PC-9 (cell line): ENCODE measurements around the gene GSTCD. TPM values are rescaled to one million over a fixed set of nuclear protein-coding genes. Genes with fewer than 3 reads are reported as not detected.
A peak's percentile ranks its signal among the peaks of the same experiment; 100 is the strongest.

Source experiments
- BruUV-seq: library from RNA; stranded (reverse); fragments of 400-500 nt; replicated peaks from 2 replicates; lab custom pipeline; 2021; lab: Mats Ljungman, UMichigan
- CTCF ChIA-PET: fragments of 300-600 bp; sonication (Branson Sonifier 250); formaldehyde crosslinking; loops from one replicate; lab custom pipeline; 2022; ENCODE audit warnings: antibody characterized with exemption; lab: Charles Lee
- POLR2A ChIA-PET: fragments of 300-600 bp; sonication (Branson Sonifier 250); formaldehyde crosslinking; loops from one replicate; lab custom pipeline; 2022; ENCODE audit warnings: antibody characterized with exemption; ENCODE audit not compliant: unreplicated experiment; lab: Charles Lee
- DNase-seq, 2 experiments: peaks; one replicate each; pipeline versions ENCODE4 v3.0.0 to v3.0.0-alpha.2; 2015 to 2022; ENCODE audit warnings: mixed read lengths in 1 of 2
- H2AFZ ChIP-seq: fragments of 200-600 bp; sonication (generic); 2 replicates; pipeline ENCODE4 v1.8.1; 2017; ENCODE audit warnings: antibody characterized with exemption
- H3F3A ChIP-seq: fragments of 200-600 bp; sonication (generic); 2 replicates; pipeline ENCODE4 v1.8.1; 2017; ENCODE audit warnings: antibody characterized with exemption, mild to moderate bottlenecking, low read depth; ENCODE audit not compliant: insufficient read depth
- H3K27ac ChIP-seq: fragments of 200-600 bp; sonication (generic); 2 replicates; pipeline ENCODE4 v1.6.1; 2016; ENCODE audit warnings: mixed run types
- H3K27me3 ChIP-seq: fragments of 200-600 bp; sonication (generic); 2 replicates; pipeline ENCODE4 v1.6.1; 2016; ENCODE audit warnings: low read depth, mixed run types; ENCODE audit not compliant: insufficient read depth
- H3K36me3 ChIP-seq: fragments of 200-600 bp; sonication (generic); 2 replicates; pipeline ENCODE4 v1.6.1; 2016; ENCODE audit warnings: low read depth, mixed run types
- H3K4me1 ChIP-seq: fragments of 200-600 bp; sonication (generic); replicated peaks from 2 replicates; pipeline ENCODE4 v1.6.1; 2016; ENCODE audit warnings: mixed run types; ENCODE audit not compliant: insufficient read depth
- H3K4me2 ChIP-seq: fragments of 200-600 bp; sonication (generic); 2 replicates; pipeline ENCODE4 v1.6.1; 2017; ENCODE audit warnings: mixed run types
- H3K4me3 ChIP-seq: fragments of 200-600 bp; sonication (generic); 2 replicates; pipeline ENCODE4 v1.6.1; 2016; ENCODE audit warnings: mixed run types
- H3K79me2 ChIP-seq: fragments of 200-600 bp; sonication (generic); 2 replicates; pipeline ENCODE4 v1.6.1; 2017; ENCODE audit warnings: low read depth, mixed run types
- H3K9me2 ChIP-seq: fragments of 200-600 bp; sonication (generic); 2 replicates; pipeline ENCODE4 v1.8.1; 2017; ENCODE audit warnings: mild to moderate bottlenecking; ENCODE audit not compliant: insufficient read depth
- H3K9me3 ChIP-seq: fragments of 200-600 bp; sonication (generic); 2 replicates; pipeline ENCODE4 v1.8.1; 2016; ENCODE audit warnings: low read depth; ENCODE audit not compliant: insufficient read depth
- H4K20me1 ChIP-seq: fragments of 200-600 bp; sonication (generic); 2 replicates; pipeline ENCODE4 v1.8.1; 2017; ENCODE audit not compliant: insufficient read depth
- EZH2 ChIP-seq: fragments of 200-600 bp; sonication (generic); IDR thresholded peaks from 2 replicates; pipeline ENCODE4 v1.8.0; 2017; ENCODE audit warnings: antibody characterized with exemption, low read depth
- intact Hi-C: fragments of 100-400 bp; cut with micrococcal nuclease; formaldehyde crosslinking; loops from one replicate; pipeline ENCODE4 v1.10.0; 2022; ENCODE audit not compliant: unreplicated experiment
- total RNA-seq: library from RNA; stranded (reverse); gene quantifications from 2 replicates; pipeline ENCODE4 v1.2.3, GENCODE V29; 2021
- TF ChIP-seq, protein P1 (sequence below): fragments of 200-600 bp; sonication (generic); conservative IDR thresholded peaks from 2 replicates; pipeline ENCODE4 v1.6.1; 2017; ENCODE audit warnings: mixed run types, antibody characterized with exemption, mild to moderate bottlenecking, moderate library complexity

The GSTCD gene
- total RNA-seq, 1 experiment from 2014 or later: 11.4 TPM

DNA sequence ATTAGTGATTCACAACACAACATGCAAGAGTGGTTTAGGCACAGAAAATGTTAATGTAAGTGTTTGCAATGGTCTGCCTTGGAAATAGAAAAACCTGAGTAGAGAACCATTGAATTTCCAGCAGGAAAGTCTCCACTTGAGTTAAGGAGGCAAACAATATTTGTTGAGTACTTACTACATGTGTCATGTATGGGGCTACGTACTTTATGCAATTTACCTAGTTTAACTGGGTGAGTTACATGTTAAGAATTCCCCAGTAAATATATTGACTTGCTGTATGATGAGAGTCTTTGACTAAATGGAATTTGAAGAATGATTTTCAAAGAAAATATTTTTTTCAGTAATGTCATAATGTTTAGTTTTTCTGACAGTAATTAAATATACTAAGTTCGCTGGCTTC, 178.9 kb downstream of the GSTCD start:
- TF ChIP-seq, protein P1, sequence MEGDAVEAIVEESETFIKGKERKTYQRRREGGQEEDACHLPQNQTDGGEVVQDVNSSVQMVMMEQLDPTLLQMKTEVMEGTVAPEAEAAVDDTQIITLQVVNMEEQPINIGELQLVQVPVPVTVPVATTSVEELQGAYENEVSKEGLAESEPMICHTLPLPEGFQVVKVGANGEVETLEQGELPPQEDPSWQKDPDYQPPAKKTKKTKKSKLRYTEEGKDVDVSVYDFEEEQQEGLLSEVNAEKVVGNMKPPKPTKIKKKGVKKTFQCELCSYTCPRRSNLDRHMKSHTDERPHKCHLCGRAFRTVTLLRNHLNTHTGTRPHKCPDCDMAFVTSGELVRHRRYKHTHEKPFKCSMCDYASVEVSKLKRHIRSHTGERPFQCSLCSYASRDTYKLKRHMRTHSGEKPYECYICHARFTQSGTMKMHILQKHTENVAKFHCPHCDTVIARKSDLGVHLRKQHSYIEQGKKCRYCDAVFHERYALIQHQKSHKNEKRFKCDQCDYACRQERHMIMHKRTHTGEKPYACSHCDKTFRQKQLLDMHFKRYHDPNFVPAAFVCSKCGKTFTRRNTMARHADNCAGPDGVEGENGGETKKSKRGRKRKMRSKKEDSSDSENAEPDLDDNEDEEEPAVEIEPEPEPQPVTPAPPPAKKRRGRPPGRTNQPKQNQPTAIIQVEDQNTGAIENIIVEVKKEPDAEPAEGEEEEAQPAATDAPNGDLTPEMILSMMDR: no peak
- TF ChIP-seq EZH2: no peak
- Histone ChIP-seq H3K27me3 (no peaks in the 10 kb centered on the region), H3F3A (no peaks in the 10 kb centered on the region), H3K36me3 (no peaks in the 10 kb centered on the region), H3K79me2 (no peaks in the 10 kb centered on the region), H3K9me2 (no peaks in the 10 kb centered on the region), H4K20me1 (no peaks in the 10 kb centered on the region), H3K4me1 (no peaks in the 10 kb centered on the region), H3K9me3 (no peaks in the 10 kb centered on the region), H3K4me3 (no peak overlapping the region), H3K4me2 (no peak overlapping the region), H2AFZ (no peak overlapping the region), H3K27ac (no peak overlapping the region)
- DNase-seq: no peak
- POLR2A ChIA-PET: no interaction called here
- CTCF ChIA-PET: no interaction called here
- intact Hi-C loops: no loop called here
- BruUV-seq: no TSS peak

GRCh38 chr4:105894660-105895582, 186.3 kb downstream of the GSTCD start, which contains the start of gene NPNT:
NPNT (plus strand) TSS chr4:105895471; CDS start chr4:105895653, 182 bp downstream.
- H3F3A ChIP-seq: 0 out of 2 replicates have a peak, but pooled peaks cover 7% of the 10 kb centered on the region
- H4K20me1 ChIP-seq: no peaks in the 10 kb centered on the region
- H3K9me3 ChIP-seq: no peaks in the 10 kb centered on the region
- intact Hi-C loops: no loop called here
- peak in 1 of 2 experiments; percentile 15 for DNase-seq
- ChIA-PET CTCF (no interaction called here), POLR2A (no interaction called here)
- H3K79me2 ChIP-seq: no peaks in the 10 kb centered on the region
- H3K4me1 ChIP-seq: peaks cover 15% of the 10 kb centered on the region
- TF ChIP-seq EZH2: no peak
- TF ChIP-seq, protein P1: no peak
- H3K27me3 ChIP-seq: no peaks in the 10 kb centered on the region
- H3K27ac ChIP-seq: no peak within 1 kb of the TSS
- no peak within 1 kb of the TSS for H3K4me3 ChIP-seq
- H3K4me2 ChIP-seq: peak within 1 kb of the TSS; percentile 42; the same call in 1 of the 2 replicates
- no peak within 1 kb of the TSS for H2AFZ ChIP-seq
- H3K36me3 ChIP-seq: no peaks in the 10 kb centered on the region
- BruUV-seq: no TSS peak
- no peaks in the 10 kb centered on the region for H3K9me2 ChIP-seq

DNA sequence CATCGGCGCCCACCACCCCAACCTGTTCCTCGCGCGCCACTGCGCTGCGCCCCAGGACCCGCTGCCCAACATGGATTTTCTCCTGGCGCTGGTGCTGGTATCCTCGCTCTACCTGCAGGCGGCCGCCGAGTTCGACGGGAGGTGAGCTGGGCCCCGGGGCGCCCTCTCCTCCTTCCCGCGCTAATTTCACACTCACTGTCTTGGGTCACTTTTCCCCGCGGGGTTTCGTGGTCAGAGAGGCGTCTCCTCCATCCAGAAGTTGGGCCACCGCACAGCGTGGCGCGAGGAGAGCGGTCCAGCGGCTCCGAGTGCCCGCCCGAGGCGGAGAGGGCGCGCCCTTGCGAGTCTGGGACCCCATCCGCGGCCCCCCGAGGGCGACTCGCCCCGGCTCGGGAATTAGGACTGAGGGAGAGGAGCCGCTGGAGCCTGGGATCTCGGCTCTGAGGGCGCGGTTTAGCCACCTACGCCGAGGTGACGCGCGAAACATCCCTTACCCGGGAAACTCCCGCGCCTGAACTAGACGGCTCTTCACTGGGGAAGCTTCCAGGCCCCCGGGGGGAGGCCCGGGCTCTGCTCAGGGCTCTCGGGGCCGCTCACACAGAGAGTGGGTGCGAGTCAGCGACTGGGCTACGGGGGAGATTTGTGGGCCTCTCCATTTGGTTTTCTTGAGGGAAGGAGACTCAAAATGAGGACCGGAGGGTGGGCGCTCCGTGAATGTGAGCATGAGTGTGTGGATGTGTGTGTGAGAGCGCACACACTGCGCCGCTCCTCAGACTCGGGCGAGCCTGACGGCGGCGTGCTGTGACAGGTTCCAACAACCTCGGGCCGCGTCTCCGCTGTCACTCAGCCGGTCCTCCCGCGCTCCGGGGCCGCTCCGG, 187.2 kb downstream of the GSTCD start:
- no peak overlapping the region for H3K4me3 ChIP-seq
- H2AFZ ChIP-seq: no peak overlapping the region
- no peaks in the 10 kb centered on the region for H3K36me3 ChIP-seq
- H3K9me3 ChIP-seq: no peaks in the 10 kb centered on the region
- intact Hi-C loops: no loop called here
- ChIA-PET POLR2A (no interaction called here), CTCF (interaction anchor here (0.7 kb wide), 1 partner anchor 37 kb away, joined by 3 read pairs; no protein-coding TSS in a partner anchor)
- H4K20me1 ChIP-seq: no peaks in the 10 kb centered on the region
- BruUV-seq: no TSS peak
- H3F3A ChIP-seq: 0 out of 2 replicates have a peak, but pooled peaks cover 7% of the 10 kb centered on the region
- peak in 1 of 2 experiments; percentile 6 for DNase-seq
- H3K27ac ChIP-seq: no peak overlapping the region
- no peaks in the 10 kb centered on the region for H3K27me3 ChIP-seq
- H3K9me2 ChIP-seq: no peaks in the 10 kb centered on the region
- no peaks in the 10 kb centered on the region for H3K79me2 ChIP-seq
- peak overlapping the region; percentile 42; the same call in 1 of the 2 replicates for H3K4me2 ChIP-seq
- TF ChIP-seq EZH2: no peak
- TF ChIP-seq, protein P1: no peak
- H3K4me1 ChIP-seq: peaks cover 15% of the 10 kb centered on the region
